Subcutaneous adipose tissue (tissue), 4 donors: ENCODE results near the gene DTNBP1. TPM values are rescaled to one million over a fixed set of nuclear protein-coding genes. Genes with fewer than 3 reads are reported as not detected.

Experiments used
- CTCF ChIP-seq: fragments of 450-650 bp; IDR thresholded peaks from one replicate; pipeline ENCODE4 v1.5.1; 2016; ENCODE audit warnings: low read depth, mild to moderate bottlenecking, control low read depth, antibody characterized with exemption, moderate library complexity
- total RNA-seq, 4 donors: library from RNA; depleted of rRNA; stranded (reverse); fragments of >200 nt; gene quantifications; one replicate each; pipeline ENCODE4 v1.1.0, GENCODE V29; 2016

DTNBP1 gene
- total RNA-seq, 4 donors from 2014 or later = 7.7 to 15.9 (median 12.5) TPM

GRCh38 chr6:15663130-15663871 is 473 bp upstream of the DTNBP1 start:
- TF ChIP-seq CTCF = no peak

DNA sequence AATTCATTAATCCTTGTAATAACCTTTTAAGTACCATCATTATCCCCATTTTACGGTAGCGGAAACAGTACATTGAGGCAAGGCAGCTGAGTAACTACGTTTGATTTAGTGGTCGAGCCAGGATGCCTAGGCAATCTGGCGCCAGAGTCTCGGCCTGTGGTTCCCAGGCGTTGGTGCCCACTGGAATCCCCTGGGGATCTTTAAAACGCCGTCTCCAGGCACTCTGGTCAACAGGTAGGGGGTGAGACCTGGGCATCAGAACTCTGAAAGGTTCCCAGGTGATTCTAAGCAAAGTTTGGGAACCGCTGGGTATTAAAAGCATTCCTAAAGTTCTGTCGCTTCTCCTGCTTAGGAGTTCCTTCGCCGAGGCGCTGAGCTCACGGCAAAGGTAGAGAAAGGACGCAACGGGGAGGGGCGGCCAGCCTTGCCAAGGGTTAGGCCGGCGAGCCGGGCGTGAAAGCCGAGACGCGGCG is 939 bp downstream of the DTNBP1 start:
- TF ChIP-seq CTCF = no peak

GRCh38 chr6:15659181-15659580 is 3.6 kb downstream of the DTNBP1 start:
- TF ChIP-seq CTCF = no peak

GRCh38 chr6:15658181-15658744 is 4.6 kb downstream of the DTNBP1 start:
- TF ChIP-seq CTCF = no peak

- TF ChIP-seq CTCF = no peak
Measured at GRCh38 chr6:15657290-15657689, 5.5 kb downstream of the DTNBP1 start.

DNA sequence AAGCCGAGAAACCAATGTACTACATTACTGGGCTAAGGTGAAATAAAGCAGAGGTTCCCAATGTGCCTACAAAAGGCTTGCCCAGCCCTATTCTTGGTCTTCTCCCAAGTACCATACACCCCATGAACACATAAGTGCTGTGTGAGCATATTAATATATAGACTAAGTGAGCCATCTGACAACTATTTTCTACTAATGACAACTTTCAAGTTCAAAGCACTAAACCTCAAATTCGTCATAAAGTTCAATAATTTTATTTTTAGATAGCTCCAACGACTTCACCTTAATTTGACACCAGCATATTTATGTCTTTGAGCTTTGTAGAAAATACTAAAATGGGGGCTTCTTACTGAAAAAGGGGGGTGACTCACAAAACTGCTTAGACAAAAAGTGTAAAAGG is 6.7 kb downstream of the DTNBP1 start:
- TF ChIP-seq CTCF = no peak

DNA sequence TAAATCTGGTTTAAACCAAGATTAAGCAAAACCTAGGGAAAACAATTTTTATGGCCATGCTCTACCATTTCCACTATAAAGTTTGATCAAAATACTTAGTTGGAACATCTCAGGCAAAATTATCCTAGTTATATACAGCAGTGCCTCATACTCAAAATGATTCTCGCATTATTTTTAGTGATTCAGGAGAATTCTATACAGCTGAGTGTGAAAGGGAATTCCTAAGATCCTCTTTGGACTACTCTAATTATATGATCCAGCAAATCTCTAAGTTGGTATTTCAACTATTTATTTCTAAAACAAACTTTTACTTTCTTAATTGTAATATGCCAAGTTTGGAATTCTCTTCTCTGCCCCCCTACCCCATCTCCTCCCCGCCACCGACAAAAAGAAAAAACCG is 8.6 kb downstream of the DTNBP1 start:
- TF ChIP-seq CTCF = no peak
